Activated CD8-positive, alpha-beta memory T cell treated with anti-CD3 and anti-CD28 coated beads for 48 hours (primary cell): ENCODE measurements around the gene DTNBP1.
"Not testable (repeated sequence)": the region's sequence is repeated elsewhere in the genome, so short reads cannot be mapped to it uniquely, and the experiment has no call there.

Source experiments
- DNase-seq, 3 experiments: peaks; one replicate each; pipeline ENCODE4 v3.0.0-alpha.2; 2020; ENCODE audit warnings: low read depth in 2 of 3, low spot score in 2 of 3

The DTNBP1 gene

DNA sequence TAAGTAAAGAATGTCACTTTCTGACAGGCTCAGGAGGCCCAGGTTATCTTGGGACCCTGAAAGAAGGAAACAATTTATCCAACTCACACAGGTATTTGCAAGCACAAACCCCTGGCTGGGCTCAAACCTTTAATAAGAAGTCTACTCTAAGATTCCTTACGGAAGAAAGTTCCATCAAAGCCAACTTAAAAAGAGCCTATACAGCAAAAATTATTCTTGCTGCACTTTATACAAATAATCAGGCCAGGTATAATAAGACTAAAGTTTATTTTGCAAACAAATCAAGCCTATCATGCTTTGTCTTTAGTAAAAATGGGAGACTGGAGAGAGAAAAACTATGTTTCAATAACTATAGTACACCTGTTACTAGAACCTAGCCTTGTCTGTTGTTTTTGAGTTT, 102.1 kb downstream of the DTNBP1 start:
- DNase-seq = no peak

DNA sequence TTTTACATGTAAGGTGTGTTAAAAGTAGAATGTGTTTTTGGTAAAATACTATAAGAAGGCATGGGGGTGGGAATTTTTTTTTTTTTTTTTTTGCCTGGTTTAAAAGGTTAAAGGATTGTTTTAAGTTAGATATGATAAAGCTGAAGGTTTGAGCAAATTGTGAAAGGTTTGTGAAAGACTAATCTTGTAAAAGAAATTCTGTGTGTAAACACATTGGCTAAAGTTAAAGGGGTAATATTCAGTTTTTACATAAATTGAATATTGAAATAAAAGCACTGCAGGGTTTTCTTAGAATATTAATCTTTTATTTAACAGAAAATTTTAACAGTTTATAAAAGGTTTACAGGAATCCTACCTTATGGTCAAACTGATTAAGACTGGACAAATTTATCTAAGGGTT, 105.7 kb downstream of the DTNBP1 start:
- no peak for DNase-seq

DNA sequence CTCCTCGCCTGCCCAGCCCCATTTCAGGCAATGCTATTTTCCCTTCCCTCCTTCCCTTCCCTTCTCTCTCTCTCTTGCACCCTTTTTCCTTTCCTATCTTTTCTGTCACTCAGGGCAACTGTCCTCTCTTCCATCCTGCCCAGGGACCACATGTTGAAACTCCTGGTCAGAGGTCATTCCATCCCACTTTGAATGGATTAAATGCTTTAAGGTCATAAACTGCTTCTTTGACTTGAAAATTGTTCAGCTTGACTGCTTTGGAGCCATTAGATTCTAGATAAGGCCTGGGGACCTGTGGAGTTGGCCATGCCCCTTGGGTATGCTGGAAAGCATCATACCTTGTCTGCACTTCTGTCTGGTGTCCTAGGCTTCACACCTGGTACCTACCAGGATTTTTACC, 106.1 kb downstream of the DTNBP1 start:
- no peak for DNase-seq

DNA sequence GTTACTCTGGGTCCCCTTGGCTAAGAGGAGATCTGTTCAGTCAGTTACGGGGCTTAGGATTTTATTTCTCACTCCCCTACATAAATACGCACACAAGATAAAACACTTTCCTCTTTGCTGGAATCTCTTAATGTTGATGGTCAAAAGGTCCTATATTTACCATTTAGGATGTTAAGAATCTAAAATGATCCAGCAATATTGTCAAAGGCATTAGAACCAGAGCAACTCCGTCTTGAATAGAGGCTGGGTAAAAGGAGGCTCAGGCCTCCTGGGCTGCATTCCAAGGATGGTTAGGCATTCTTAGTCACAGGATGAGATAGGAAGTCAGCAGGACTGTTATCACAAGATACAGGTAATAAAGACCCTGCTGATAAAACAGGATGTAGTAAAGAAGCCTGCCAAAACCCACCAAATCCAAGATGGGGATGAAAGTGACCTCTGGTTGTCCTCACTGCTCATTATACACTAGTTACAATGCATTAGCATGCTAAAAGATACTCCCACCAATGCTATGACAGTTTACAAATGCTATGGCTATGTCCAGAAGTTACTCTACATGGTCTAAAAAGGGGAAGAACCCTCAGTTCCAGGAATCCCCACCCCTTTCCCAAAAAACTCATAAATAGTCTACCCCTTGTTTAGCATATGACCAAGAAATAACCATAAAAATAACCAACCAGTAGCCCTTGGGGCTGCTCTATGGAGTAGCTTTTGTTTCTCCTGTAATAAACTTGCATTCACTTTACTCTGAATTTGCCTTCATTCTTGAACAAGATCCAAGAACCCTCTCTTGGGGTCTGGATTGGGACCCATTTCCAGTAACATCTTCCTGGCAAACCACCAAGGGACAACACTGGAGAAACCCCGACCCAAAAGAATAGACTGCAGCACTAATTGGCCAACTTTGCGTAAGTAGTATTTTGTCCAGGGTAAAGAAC, 107.5 kb downstream of the DTNBP1 start:
- DNase-seq = no peak

DNA sequence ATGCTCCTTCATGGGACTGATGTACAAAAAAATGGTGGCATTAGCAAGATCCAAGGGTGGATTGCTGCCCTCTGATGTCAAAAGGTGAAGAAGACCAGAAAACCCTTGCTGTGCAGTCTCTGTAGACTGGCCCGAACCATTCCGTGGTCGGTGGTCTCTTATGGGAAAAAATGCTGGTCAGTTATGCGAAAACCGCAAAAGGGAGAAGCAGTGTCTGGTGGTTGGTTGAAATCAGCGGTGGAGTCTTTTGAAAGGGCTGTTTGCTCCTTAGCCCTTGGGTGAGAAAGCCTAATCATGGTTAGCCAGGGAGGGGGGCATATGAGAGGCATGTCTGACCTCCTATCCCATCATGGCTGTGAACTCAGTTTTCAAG, 108.1 kb downstream of the DTNBP1 start:
- no peak for DNase-seq

DNA sequence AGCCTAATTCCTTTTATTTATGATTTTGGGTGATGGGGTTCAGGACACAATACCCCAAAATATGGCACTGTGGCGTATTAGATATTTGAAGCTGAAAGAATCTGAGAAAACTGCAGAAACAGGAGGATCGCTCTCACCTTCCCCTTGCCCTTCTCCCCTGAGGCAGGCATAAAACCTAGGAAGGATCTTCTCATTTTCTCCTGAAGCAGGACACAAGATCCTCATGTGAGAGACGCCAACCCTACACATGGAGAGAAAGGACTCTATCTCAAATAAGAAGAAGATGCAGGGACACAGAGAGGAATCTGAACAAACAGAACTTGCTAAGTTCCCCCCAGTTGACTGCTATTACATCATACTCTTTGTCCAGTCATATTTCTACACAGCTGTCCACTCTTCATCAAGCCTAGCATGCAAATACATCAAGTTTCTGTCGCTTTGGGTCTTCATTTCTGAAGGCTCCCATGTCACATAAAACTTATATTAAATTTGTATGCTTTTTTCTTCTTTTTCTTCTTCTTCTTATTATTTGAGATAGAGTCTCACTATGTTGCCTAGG, 109.0 kb downstream of the DTNBP1 start:
- no peak for DNase-seq

DNA sequence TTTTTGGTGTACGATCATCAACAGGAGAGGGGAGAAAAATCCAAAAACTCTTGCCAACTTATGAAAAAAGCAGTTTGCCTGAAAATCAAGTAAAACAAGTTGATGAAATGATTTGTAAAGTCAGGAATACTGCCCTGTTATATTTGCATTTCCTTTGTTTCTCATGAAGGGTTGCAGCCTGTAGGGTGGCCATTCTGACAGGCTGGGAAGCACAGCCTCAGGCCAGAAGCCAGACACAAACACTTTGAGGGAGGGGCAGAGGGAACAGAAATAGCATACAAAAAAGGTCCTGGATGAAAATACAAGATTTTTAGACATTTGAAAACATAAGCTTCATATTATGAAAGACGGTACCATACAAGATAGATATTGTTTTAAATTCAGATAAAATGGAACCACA, 109.8 kb downstream of the DTNBP1 start:
- no peak for DNase-seq

DNA sequence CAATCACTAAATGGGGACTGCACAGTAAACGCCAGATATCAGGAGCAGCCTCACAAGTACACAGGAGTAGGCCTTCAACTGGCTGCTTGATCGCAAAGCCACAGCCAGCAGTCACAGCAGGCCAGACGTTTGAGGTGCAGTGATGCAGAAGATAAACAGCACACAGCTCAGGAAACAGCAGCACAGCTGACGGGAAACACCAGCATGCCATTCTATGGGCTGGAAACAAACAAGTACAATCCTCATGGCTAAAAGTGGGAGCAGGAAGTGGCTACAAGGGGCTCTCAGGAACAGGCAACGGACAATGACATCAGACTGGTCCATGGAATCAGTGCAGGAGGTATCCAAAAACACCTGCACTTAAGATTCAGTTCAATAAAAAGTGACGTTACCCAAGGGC, 111.0 kb downstream of the DTNBP1 start:
- no peak for DNase-seq

DNA sequence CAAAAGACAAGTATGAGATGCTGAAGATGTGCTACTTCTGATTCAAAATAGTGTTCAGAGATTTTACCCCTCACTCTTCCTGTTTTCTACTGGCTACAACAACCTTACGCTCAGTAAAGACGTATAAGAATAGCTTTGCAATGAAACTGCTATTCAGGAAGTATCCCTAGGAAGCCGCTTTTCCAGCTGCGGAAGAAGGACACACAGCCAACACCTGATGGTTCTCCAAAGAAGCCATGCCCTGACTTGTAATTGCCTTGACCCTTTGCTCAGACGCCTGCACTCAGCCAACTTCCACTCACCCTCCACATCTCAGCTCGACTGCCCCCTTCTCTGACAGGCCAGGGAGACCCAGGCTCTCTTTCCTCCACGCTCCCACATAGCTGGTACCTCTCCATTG, 111.6 kb downstream of the DTNBP1 start:
- DNase-seq = no peak

DNA sequence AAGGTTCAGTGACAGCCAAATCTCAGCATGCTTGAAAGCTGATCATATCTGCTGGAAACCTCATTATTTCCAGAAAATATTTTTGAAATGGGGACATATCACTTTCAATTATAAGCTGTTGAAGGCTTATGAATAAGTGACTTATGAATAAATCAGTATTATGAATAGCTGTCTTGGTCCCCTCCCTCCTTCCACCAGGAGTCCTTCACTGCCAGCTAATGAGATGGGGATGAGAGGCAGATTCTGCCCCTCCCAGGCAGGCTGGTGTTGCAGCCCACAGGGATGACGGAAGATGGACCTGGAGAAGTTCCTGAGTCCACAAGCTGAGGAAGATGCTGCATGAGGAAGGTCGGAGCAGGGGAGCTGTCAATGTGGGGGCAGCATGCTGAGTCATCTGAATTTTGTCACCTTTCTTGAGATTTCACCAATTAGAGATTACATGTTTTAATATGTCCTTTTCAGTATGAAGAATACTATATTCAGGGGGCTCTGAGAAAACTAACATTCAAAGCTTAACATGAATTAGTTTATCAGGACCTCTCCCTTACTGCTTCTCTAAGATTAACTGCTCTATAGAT, 112.2 kb downstream of the DTNBP1 start:
- DNase-seq = no peak

DNA sequence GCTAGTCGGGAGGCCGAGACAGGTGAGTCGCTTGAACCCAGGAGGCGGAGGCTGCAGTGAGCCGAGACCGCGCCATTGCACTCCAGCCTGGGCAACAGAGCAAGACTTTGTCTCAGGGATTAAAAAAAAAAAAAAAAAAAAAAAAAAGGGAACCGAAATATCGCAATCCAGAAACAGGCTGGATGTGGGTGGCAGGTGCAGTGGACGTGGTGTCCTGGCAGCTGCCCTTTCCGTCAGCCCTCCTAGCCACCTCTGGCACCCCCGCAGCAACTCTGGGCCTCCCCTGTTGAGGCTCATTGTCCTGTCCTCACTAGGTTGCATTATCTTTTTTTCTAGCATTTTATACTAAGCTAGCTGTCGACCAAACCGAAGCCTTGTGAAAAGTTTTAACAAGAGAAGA, 113.5 kb downstream of the DTNBP1 start:
- DNase-seq = no peak

DNA sequence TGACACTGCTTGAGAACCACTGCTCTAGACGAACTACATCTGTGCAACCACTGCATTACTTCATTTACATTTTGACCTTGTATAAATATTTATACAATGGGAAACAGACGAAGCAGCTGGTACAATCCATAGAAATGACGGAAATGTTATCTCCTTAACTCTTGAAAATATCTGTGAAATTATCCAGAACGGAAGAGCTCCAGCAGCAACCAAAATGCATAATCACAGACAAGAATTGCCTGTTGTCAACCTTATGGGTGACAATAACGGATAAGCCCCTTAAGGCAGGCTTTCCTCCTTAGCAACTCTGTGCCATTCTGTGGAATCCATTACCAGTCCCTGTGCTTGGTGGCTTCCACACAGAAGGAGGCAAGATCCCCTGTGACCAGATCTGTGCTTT, 115.4 kb downstream of the DTNBP1 start:
- no peak for DNase-seq

DNA sequence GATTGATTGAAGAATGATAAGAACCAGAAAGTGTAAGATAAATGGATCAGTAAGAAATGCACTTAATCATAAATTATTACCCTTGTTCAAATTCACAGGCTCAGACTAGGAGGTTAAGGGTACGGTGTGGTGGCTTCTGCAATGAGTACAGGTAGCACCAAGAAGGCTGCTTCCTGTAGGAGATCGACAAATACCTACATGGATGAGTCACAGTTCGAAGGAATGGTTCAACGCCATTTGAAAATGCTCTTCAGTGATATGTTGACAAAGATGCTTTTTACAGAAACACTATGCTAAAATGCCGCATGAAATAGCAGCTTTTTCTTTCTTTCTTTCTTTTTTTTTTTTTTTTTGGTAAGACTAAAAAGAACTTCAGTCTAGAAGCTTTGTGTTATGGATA, 116.2 kb downstream of the DTNBP1 start:
- DNase-seq = no peak

DNA sequence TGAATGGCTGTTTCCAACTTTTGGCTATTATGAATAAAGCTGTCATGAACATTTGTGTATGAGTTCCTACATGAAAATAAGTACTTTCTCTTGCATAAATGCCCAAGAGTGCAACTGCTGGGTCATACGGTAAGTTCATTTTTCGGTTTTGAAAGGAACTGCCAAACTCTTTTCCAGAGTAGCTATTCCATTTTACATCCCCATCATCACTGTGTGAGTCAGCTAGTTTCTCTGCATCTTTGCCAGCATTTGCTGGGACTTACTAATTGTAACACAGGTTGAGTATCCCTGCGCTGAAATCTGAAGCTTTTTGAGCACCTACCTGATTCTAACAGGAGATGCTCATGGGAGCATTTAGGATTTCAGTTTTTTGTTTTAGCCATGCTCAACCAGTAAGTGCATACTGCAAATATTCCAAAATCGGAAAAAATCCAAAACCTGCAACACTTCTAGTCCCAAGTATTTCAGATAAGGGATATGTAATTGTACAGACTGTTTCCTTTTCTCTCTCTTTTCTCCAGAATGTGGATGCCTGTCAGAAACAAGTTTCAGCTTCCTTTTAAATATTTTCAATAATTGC, 118.4 kb downstream of the DTNBP1 start:
- no peak for DNase-seq

DNA sequence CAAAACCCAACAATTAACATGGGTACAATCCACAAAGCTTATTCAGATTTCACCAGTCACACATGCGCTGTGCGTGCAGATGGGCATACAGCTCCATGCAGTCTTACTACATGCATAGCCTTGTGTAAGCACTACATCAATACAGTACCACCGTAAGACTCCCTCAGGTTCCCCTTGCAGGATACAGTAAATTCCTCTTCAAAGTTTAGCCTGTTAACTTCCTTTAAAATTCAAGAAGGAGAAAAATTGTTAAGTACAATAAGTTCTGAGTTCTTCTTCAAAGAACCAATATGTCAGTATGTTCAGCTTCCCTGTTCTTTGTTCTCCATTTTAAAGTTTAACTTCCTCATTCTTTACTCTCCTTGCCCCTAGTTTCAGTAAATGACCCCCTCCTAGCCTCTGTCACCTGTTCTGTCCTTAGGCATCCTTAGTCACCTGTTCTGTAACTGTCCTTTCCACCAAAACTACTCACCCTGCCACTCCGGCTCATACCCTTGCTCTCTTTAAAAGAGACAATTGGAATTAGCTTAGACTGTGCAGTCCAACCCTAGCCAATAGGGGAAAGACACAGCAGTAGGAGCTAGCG, 119.4 kb downstream of the DTNBP1 start:
- not testable (repeated sequence) for DNase-seq

DNA sequence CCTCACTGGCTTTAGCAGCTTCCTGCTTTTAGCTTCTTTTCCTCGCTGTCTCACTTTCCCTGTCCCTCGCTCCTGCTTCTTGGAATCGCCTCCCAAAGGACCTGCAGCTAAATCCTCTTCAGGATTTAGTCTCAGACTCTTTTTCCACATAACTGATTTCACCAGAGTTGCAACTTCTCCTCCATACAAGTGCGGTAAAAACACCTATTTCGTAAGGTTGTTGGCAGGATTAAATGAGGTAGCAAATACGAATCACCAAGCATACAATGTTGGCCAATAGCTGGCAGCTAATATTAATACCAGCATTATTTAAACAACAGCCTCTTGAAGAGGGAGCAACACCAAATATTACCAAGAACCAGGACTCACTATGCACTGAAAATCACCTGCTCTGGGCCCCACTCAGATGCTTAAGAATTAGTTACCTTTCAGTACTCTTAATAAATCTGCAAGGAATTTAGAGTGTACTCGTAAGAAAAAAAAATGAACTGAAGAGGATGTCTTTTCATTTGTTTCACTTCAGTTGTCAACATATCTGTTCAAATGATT, 123.0 kb downstream of the DTNBP1 start:
- no peak for DNase-seq

DNA sequence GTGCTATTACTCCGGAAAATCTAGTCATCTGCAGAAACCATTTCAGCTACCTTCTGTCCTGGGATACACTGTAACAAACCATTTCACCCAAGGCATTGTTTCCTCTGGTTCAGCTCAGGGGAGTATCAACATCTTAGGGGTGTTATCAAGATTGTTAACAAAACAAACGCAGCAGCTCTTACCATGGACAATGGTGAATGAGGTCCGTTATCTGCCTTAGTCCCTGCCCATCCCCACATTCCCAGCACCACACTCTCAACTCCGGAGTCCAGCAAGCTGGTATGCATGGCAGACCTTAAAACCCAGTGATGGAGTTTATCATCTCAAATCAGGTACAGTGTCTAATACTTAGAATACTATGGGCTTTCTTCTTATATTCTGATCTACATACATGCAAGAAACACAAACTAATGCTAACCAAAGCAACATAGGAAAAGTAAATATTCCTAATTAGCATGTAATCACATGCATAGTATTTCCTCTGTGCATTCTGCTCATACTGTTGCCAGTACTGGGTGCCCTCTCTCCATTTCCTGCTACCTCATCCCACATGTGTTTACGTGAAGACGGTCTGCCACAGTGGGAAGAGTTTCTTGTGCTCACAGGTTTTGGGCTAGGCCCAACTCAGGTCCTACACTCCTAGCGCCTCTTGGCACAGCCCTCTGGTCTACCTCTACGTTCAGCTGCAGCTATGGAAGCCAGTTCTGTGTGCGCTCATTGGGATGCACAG, 123.9 kb downstream of the DTNBP1 start:
- no peak for DNase-seq

DNA sequence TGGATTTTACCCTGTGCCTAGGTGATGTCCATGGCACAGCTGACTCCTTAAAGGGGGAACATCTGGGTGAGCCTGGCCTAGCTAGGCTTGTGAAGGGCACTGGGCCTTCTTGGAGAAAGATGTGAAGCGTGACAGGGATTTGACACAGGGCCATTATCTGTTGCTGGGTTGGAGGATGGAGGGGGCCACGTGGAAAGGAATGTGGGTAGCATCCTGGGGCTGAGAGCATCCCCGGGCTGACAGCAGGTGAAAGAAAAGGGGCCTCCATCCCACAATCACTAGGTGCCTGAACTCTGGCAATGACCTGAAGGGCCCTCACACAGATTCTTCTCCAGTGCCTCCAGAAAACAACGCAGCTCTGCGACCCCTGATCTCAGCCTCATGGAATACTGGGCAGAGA, 124.7 kb downstream of the DTNBP1 start:
- DNase-seq = no peak

DNA sequence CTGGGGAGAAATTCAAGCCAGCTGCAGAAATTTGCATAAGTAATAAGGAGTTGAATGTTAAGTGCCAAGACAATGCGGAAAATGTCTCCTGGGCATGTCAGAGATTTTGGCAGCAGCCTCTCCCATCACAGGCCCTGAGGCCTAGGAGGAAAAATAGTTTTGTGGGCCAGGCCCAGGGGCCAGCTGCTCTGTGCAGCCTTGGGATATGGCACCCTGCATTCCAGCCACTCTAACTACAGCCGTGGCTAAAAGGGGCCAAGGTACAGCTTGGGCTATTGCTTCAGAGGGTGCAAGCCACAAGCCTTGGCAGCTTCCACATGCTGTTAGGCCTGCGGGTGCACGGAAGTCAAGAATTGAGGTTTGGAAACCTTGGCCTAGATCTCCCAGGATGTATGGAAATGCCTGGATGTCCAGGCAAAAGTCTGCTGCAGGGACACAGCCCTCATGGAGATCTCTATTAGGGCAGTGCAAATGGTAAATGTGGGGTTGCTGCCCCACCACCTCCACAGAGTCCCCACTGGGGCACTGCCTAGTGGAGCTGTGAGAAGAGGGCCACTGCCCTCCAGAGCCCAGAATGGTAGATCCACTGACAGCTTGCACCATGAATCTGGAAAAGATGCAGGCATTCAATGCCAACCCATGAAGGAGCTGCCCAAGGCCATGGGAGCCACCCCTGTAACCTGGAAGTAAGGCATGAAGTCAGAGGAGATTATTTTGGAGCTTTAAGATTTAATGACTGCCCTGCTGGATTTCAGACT, 126.5 kb downstream of the DTNBP1 start:
- DNase-seq = no peak
